ENCODE data around the gene SPSB1. TPM values are rescaled to one million over a fixed set of nuclear protein-coding genes. Genes with fewer than 3 reads are reported as not detected.
A peak's percentile ranks its signal among the peaks of the same experiment; 100 is the strongest.
"Not testable (repeated sequence)": the region's sequence is repeated elsewhere in the genome, so short reads cannot be mapped to it uniquely, and the experiment has no call there.

SPSB1 gene
- total RNA-seq, 4 donors from 2014 or later = 12.3 to 29.6 (median 20.7) TPM

GRCh38 chr1:9295884-9296283, 3.2 kb downstream of the SPSB1 start:
- no peak for DNase-seq
- TF ChIP-seq CTCF (IDR thresholded peaks at IDR 0.05) (no peak), POLR2A (IDR thresholded peaks at IDR 0.05) (no peak)
- Histone ChIP-seq H3K36me3 (no peaks in the 10 kb centered on the region), H3K4me3 (peak overlapping the region in 1 of 2 donors; percentile 94), H3K9me3 (no peaks in the 10 kb centered on the region), H3K27ac (peak overlapping the region in 1 of 2 donors; percentile 95), H3K4me1 (peaks cover 0 to 20% of the 10 kb centered on the region in 2 donors), H3K27me3 (no peaks in the 10 kb centered on the region)
- intact Hi-C loops (cut with DNase I; ENCODE audit: low total_unique reads) = no loop called here

GRCh38 chr1:9296850-9297249, 4.2 kb downstream of the SPSB1 start:
- TF ChIP-seq POLR2A (IDR thresholded peaks at IDR 0.05) = no peak
- TF ChIP-seq CTCF (IDR thresholded peaks at IDR 0.05) = no peak
- intact Hi-C loops (cut with DNase I; ENCODE audit: low total_unique reads) = no loop called here
- H3K27ac ChIP-seq = no peak overlapping the region

GRCh38 chr1:9297831-9298230, 5.1 kb downstream of the SPSB1 start:
- TF ChIP-seq POLR2A (IDR thresholded peaks at IDR 0.05) (no peak), CTCF (IDR thresholded peaks at IDR 0.05) (no peak)
- intact Hi-C loops (cut with DNase I; ENCODE audit: low total_unique reads) = no loop called here
- Histone ChIP-seq H3K27ac (no peak overlapping the region), H3K36me3 (no peaks in the 10 kb centered on the region), H3K4me1 (peaks cover 8 to 33% of the 10 kb centered on the region in 2 donors), H3K27me3 (no peaks in the 10 kb centered on the region), H3K9me3 (no peaks in the 10 kb centered on the region), H3K4me3 (no peak overlapping the region)
- no peak for DNase-seq

More at GRCh38 chr1:9296850-9297249, 4.2 kb downstream of the SPSB1 start:
- Histone ChIP-seq H3K4me1 (peaks cover 0 to 29% of the 10 kb centered on the region in 2 donors), H3K36me3 (no peaks in the 10 kb centered on the region), H3K27me3 (no peaks in the 10 kb centered on the region), H3K4me3 (no peak overlapping the region), H3K9me3 (no peaks in the 10 kb centered on the region)
- no peak for DNase-seq

- Histone ChIP-seq H3K27ac (no peak overlapping the region), H3K4me3 (no peak overlapping the region), H3K27me3 (no peaks in the 10 kb centered on the region), H3K4me1 (peaks cover 9 to 37% of the 10 kb centered on the region in 2 donors), H3K36me3 (no peaks in the 10 kb centered on the region), H3K9me3 (no peaks in the 10 kb centered on the region)
- no peak for DNase-seq
- intact Hi-C loops (cut with DNase I; ENCODE audit: low total_unique reads) = no loop called here
- TF ChIP-seq CTCF (IDR thresholded peaks at IDR 0.05) (no peak), POLR2A (IDR thresholded peaks at IDR 0.05) (no peak)
Observed at GRCh38 chr1:9298282-9298681, 5.6 kb downstream of the SPSB1 start.

- Histone ChIP-seq H3K4me1 (peaks cover 9 to 37% of the 10 kb centered on the region in 2 donors), H3K27ac (peak overlapping the region in 1 of 2 donors; percentile 28)
- H3K9me3 ChIP-seq; DNase-seq; H3K36me3 ChIP-seq; intact Hi-C loops (cut with DNase I; ENCODE audit: low total_unique reads); H3K4me3 ChIP-seq; H3K27me3 ChIP-seq: not testable (repeated sequence)
Observed at GRCh38 chr1:9299571-9300541, 7.2 kb downstream of the SPSB1 start.

All from uterus (tissue), 4 donors.